Mucosa of stomach (tissue), 1 donor: ENCODE measurements around the gene ANKRD10.
"Not testable (repeated sequence)": the region's sequence is repeated elsewhere in the genome, so short reads cannot be mapped to it uniquely, and the experiment has no call there.

Experiments used
- H3K27me3 ChIP-seq: one replicate; pipeline ENCODE4 v1.7.0; 2013; ENCODE audit warnings: mild to moderate bottlenecking, low read length; ENCODE audit not compliant: control insufficient read depth, insufficient read depth
- H3K36me3 ChIP-seq: one replicate; pipeline ENCODE4 v1.7.0; 2013; ENCODE audit warnings: low read length; ENCODE audit not compliant: control insufficient read depth, insufficient read depth
- H3K4me1 ChIP-seq: one replicate; pipeline ENCODE4 v1.7.0; 2013; ENCODE audit warnings: mild to moderate bottlenecking, low read length; ENCODE audit not compliant: control insufficient read depth, insufficient read depth
- H3K4me3 ChIP-seq: one replicate; pipeline ENCODE4 v1.7.0; 2013; ENCODE audit warnings: low read length
- H3K9ac ChIP-seq: one replicate; pipeline ENCODE4 v1.7.0; 2013; ENCODE audit warnings: mild to moderate bottlenecking, low read length, moderate library complexity
- H3K9me3 ChIP-seq: one replicate; pipeline ENCODE4 v1.7.0; 2013; ENCODE audit warnings: mild to moderate bottlenecking, low read length, moderate library complexity; ENCODE audit not compliant: control insufficient read depth
- donor health status: Pancreatic carcinoma.

Gene ANKRD10

GRCh38 chr13:110953833-110954532, 39.1 kb upstream of the ANKRD10 start:
- H3K36me3 ChIP-seq = no peaks in the 10 kb centered on the region
- H3K4me1 ChIP-seq = peaks cover 29% of the 10 kb centered on the region
- H3K4me3 ChIP-seq = no peak overlapping the region
- H3K27me3 ChIP-seq = no peaks in the 10 kb centered on the region
- H3K9ac ChIP-seq = no peak overlapping the region
- no peaks in the 10 kb centered on the region for H3K9me3 ChIP-seq

- peaks cover 29% of the 10 kb centered on the region for H3K4me1 ChIP-seq
- no peaks in the 10 kb centered on the region for H3K36me3 ChIP-seq
- no peak overlapping the region for H3K4me3 ChIP-seq
- H3K9ac ChIP-seq = no peak overlapping the region
- no peaks in the 10 kb centered on the region for H3K9me3 ChIP-seq
- no peaks in the 10 kb centered on the region for H3K27me3 ChIP-seq
These were observed 38.5 kb upstream of the ANKRD10 start for GRCh38 chr13:110953416-110953815.

- not testable (repeated sequence) for H3K4me3 ChIP-seq, H3K9ac ChIP-seq, H3K36me3 ChIP-seq, H3K9me3 ChIP-seq, H3K27me3 ChIP-seq
- peaks cover 29% of the 10 kb centered on the region for H3K4me1 ChIP-seq
These were observed 37.3 kb upstream of the ANKRD10 start for GRCh38 chr13:110952135-110952534.

- H3K27me3 ChIP-seq = no peaks in the 10 kb centered on the region
- no peaks in the 10 kb centered on the region for H3K36me3 ChIP-seq
- no peaks in the 10 kb centered on the region for H3K9me3 ChIP-seq
- H3K4me1 ChIP-seq = peaks cover 32% of the 10 kb centered on the region
- H3K9ac ChIP-seq = no peak overlapping the region
- H3K4me3 ChIP-seq = no peak overlapping the region
These were observed 36.1 kb upstream of the ANKRD10 start for GRCh38 chr13:110950819-110951570.

GRCh38 chr13:110950356-110950755, 35.5 kb upstream of the ANKRD10 start:
- no peaks in the 10 kb centered on the region for H3K9me3 ChIP-seq
- no peak overlapping the region for H3K9ac ChIP-seq
- peaks cover 37% of the 10 kb centered on the region for H3K4me1 ChIP-seq
- no peaks in the 10 kb centered on the region for H3K36me3 ChIP-seq
- H3K4me3 ChIP-seq = no peak overlapping the region
- H3K27me3 ChIP-seq = no peaks in the 10 kb centered on the region

- no peak overlapping the region for H3K9ac ChIP-seq
- H3K27me3 ChIP-seq = no peaks in the 10 kb centered on the region
- no peaks in the 10 kb centered on the region for H3K9me3 ChIP-seq
- peaks cover 31% of the 10 kb centered on the region for H3K4me1 ChIP-seq
- H3K36me3 ChIP-seq = no peaks in the 10 kb centered on the region
- H3K4me3 ChIP-seq = no peak overlapping the region
These were observed 34.8 kb upstream of the ANKRD10 start for GRCh38 chr13:110949628-110950027.

- Histone ChIP-seq H3K9me3 (no peaks in the 10 kb centered on the region), H3K9ac (no peak overlapping the region), H3K27me3 (no peaks in the 10 kb centered on the region), H3K36me3 (no peaks in the 10 kb centered on the region), H3K4me3 (no peak overlapping the region), H3K4me1 (peaks cover 29% of the 10 kb centered on the region)
These were observed 34.2 kb upstream of the ANKRD10 start for GRCh38 chr13:110949116-110949515.

- peaks cover 22% of the 10 kb centered on the region for H3K4me1 ChIP-seq
- not testable (repeated sequence) for H3K27me3 ChIP-seq, H3K4me3 ChIP-seq, H3K36me3 ChIP-seq, H3K9ac ChIP-seq, H3K9me3 ChIP-seq
These were observed 32.5 kb upstream of the ANKRD10 start for GRCh38 chr13:110947338-110947737.

- Histone ChIP-seq H3K9ac (no peak overlapping the region), H3K9me3 (no peaks in the 10 kb centered on the region), H3K27me3 (no peaks in the 10 kb centered on the region), H3K4me3 (no peak overlapping the region), H3K4me1 (peaks cover 15% of the 10 kb centered on the region), H3K36me3 (no peaks in the 10 kb centered on the region)
These were observed 31.2 kb upstream of the ANKRD10 start for GRCh38 chr13:110945928-110946570.

- Histone ChIP-seq H3K4me1 (peaks cover 15% of the 10 kb centered on the region), H3K36me3 (no peaks in the 10 kb centered on the region), H3K9me3 (no peaks in the 10 kb centered on the region), H3K27me3 (no peaks in the 10 kb centered on the region), H3K9ac (no peak overlapping the region), H3K4me3 (no peak overlapping the region)
These were observed 30.4 kb upstream of the ANKRD10 start for GRCh38 chr13:110944968-110945927.

- H3K36me3 ChIP-seq = no peaks in the 10 kb centered on the region
- H3K9me3 ChIP-seq = no peaks in the 10 kb centered on the region
- no peak overlapping the region for H3K4me3 ChIP-seq
- H3K4me1 ChIP-seq = peaks cover 15% of the 10 kb centered on the region
- no peak overlapping the region for H3K9ac ChIP-seq
- H3K27me3 ChIP-seq = no peaks in the 10 kb centered on the region
These were observed 29.5 kb upstream of the ANKRD10 start for GRCh38 chr13:110944121-110944967.
